Inferior parietal cortex (tissue), 1 donor: Measurements from ENCODE around the gene SLC5A6.
A peak's percentile ranks its signal among the peaks of the same experiment; 100 is the strongest.
"Not testable (repeated sequence)": the region's sequence is repeated elsewhere in the genome, so short reads cannot be mapped to it uniquely, and the experiment has no call there.

Experiments used
- DNase-seq: peaks from one replicate; pipeline ENCODE4 v3.0.0-alpha.2; 2016; ENCODE audit errors: extremely low spot score

Gene SLC5A6

DNA sequence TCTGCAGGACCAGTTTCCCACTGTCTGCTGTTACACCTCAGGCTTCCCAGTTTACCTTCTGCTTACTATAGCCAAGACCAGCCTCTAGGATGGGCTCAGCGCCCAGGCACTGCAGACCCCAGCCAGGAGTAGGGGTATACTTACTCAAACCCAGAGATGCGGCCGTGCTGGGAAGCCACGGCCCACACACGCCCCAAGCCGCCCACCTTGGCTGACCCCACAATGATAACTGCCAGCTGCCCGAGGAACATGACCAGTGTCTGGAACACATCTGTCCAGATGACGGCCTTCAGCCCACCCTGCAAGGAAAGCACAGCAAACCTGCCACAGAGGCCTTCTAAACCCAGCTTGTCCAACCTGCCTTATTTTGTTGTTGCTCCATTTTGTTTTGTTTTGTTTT is 6.9 kb downstream of the SLC5A6 start:
- DNase-seq, result no peak

- DNase-seq, result no peak
Observed at GRCh38 chr2:27204566-27204965, 7.5 kb downstream of the SLC5A6 start.

DNA sequence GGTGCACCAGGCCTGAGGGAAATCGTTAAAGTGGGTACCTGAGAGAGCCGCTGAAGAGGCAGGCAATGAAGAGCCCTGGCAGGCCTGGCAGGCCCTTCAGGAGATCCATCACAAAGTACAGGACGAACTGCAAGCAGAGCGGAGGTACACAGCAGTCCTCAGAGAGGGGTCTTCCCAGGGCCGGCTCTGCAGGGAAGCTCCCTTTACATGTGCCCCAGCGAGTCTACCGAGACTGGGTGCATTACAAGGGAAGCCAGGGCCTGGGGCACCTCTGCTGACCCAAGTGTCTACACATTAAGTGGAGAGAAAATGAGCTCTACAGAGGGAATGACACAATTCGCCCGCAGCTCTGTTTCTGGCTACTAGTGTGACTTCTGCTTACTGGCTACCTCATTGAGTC is 8.3 kb downstream of the SLC5A6 start:
- no peak for DNase-seq

DNA sequence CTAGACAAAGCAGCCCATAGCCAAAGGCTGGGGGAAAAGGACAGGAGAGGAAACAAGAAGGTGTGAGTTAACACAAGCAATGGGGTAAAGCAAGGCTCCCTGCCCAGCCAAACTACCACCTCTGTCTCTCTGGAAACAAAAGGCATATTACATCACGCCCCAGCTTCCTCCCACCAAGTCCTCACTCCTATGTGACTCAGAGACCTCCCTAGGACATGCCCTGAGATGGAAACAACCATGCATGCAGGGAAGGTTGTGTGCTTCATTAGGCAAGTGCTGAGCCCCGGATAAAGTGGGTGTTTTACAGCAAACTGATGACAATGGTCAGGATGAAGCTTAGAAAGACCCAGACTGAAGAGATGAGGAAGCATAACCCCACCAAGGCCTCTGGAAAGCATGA is 9.2 kb downstream of the SLC5A6 start:
- DNase-seq, result no peak

DNA sequence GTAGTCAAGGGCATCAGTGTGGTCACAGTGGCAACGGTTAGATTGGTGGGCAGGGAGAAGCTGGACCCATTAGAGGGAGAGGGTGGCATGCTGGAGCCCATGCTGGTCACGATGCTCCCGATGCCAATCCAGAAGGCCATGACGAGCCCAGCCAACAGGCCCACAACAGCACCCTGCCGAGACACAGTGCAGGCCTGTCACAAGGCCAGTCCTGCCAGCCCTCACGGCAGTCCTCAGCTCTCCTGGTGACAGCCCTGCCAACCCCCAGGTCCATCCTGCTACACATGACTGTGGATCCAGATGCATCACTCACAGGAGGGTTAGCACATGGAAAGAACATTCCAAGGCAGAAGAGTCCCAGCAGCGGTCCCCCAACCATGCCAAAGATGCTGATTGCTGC is 10.4 kb downstream of the SLC5A6 start:
- no peak for DNase-seq

DNA sequence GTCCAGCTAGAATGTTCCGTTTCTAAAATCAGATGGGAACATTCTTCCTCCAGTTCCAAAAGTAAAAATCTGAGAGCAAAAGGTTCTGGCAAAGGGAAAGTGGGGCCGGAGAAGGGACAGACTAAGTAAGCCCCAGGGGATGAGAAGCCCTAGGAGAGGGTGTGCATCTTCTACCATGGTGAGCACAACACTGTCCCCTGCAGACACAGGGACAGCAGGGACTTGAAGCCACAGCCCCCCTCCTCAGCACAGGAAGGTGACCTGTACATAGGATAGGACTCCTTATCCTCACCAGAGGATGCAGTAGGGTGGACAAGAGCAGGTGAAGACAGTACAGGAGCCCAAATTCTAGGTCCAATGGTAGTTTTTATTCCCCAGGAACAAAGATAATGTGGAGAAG is 12.8 kb downstream of the SLC5A6 start:
- DNase-seq, result no peak

GRCh38 chr2:27198627-27199026 is 13.4 kb downstream of the SLC5A6 start:
- no peak for DNase-seq

GRCh38 chr2:27198068-27198467 is 14.0 kb downstream of the SLC5A6 start:
- DNase-seq, result not testable (repeated sequence)

GRCh38 chr2:27195799-27196198 is 16.3 kb downstream of the SLC5A6 start:
- not testable (repeated sequence) for DNase-seq

DNA sequence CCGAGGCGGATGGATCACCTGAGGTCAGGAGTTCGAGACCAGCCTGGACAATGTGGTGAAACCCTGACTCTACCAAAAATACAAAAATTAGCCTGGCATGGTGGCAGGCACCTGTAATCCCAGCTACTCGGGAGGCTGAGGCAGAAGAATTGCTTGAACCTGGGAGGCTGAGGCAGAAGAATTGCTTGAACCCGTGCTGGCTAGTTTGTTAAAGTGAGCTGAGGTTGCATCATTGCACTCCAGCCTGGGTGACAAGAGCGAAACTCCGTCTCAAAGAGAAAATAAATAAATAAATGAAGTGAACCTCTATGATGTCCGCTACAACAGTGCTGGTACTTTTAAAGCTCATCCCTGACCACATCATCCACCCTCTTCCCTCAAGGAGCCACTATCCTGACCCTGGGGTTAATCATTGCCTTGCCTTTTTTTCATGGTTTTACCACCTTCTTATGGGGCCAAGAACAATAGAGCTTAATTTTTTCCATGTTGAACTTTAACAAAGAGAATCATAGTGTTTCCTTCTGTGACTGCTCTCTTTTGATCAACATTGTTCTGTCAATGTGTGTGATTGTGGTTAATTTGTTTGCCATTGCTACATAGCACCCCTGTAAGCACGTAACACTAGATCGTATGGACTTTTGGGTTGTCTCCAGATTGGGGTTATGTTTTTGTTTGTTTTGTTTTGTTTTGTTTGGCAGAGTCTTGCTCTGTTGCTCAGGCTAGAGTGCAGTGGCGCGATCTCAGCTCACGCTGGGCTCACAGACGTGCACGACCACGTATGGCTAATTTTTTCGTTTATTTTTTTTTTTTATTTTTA is 17.3 kb downstream of the SLC5A6 start:
- no peak for DNase-seq

DNA sequence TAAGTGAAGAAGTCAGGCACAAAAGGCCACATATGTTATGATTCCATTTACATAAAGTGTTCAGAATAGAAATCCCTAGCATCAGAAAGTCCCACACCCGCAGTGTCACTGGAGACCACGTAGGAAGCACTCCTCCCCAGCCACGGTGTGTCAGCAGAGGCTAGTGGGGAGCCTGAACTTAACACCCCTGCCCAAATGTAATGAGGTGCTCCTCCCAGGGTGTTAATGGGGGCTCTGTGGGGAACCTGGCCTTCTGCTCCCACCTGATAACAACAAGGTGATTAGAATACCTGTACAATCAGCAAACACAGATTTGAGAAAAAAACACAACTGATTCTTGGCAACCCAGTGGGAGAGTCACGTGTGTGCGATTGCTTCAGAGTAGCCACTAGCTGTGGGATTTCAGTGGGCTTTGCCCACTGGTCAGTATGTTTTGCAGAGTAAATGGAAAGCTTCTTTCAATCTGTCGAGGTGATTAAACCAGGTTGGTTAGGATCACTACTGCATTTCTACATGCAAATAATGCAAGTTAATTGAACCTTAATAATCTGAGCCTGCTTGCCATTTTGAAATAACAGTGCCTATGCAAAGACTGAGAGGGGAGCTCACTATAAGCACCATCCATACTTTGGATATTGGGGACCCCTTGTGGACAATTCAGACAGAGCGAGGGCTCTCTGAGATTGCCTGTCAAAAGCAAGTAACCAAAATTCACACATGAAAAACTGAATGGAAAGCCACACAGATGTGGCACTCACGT is 20.8 kb downstream of the SLC5A6 start:
- peak; percentile 78 for DNase-seq

DNA sequence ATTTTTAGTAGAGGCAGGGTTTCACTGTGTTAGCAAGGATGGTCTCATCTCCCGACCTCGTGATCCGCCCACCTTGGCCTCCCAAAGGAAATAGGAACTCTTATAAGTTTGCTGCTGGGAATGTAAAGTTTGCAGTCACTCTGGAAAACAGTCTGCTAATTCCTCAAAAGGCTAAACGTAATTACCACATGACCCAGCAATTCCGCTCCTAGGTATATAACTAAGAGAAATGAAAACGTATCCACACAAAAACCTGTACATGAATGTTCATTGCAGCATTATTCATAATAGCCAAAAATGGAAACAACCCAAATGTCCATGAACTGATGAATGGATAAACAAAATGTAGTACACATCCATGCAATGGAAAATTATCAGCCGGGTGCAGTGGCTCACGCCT is 22.1 kb downstream of the SLC5A6 start:
- no peak for DNase-seq

DNA sequence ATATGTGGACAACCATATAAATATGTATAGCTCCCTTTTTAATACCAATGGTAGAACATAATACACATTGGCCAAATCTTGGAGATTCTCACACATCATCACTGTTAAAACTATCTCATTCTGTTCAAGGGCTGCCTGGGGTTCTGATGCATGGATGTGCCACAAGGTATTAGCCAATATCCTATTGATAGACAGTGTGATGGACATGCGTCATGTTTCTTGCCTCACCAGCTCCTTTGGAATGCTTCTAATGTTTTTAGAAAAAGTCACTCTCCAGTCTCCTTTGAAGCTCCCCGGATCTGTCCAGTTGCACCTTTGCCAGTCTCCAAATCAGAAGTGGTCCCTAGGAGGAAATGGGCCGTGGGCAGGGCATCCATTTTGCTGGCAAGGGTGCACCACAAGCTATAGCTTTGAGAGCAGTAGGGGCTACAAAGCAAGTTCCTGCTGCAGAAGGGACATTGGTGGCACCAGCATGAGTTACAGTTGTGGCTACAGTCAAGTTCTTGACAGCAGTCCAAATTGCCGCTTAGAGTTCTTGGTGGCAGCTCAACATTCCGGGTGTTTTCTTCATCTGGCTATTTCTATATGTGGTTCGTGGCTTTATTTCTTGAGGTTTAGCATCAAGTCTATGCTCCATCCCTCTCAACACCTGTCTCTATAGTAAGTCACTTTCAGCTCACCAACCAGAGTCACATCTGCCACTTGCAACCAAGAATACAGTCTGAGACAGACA is 25.3 kb downstream of the SLC5A6 start:
- no peak for DNase-seq

- DNase-seq, result peak; percentile 27
Observed at GRCh38 chr2:27185331-27186026, 26.6 kb downstream of the SLC5A6 start.

DNA sequence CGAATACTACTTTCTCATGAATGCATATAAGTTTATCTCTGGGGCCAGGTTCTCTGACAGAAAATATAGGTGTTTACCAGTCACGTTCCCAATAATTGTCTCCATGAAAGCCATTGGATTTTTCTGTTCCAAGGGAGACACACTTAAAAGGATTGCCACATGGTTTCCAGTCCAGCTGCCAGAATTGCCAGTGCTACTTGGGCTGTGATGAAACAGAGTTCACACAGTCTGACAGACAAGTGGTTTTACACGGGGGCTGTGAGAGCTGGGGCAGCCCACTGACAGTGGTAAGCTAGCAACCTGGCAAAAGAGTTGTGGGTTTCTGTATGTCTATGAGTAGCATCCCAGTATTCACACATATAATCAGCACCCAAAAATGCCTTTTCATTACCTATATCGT is 28.0 kb downstream of the SLC5A6 start:
- no peak for DNase-seq

GRCh38 chr2:27182346-27182745 is 29.7 kb downstream of the SLC5A6 start:
- no peak for DNase-seq

DNA sequence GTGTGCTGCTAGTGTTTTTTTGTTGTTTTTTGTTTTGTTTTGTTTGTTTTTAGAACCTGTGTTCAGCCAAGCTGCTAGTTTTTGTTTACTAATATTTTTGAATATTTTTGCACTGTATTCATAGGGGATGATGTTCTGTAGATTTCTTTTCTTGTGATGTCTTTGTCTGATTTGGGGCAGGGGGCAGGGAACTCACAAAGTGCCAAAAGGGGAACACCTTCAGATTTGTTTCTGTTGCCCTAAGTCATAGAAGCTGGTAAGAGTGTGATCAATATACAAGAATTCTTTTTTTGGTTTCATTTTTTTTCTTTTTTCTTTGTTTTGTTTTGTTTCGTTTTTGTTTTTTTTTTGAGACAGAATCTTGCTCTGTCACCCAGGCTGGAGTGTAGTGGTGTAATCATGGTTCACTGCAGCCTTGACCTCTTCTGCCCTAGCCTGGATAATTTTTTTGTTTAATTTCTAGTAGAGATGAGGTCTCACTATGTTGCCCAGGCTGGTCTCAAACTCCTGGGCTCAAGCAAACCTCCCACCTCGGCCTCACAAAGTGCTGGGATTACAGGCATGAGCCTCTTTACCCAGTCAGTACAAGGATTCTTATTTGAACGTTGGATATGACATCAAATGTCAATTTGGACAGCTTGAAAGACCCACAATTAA is 32.6 kb downstream of the SLC5A6 start:
- no peak for DNase-seq

DNA sequence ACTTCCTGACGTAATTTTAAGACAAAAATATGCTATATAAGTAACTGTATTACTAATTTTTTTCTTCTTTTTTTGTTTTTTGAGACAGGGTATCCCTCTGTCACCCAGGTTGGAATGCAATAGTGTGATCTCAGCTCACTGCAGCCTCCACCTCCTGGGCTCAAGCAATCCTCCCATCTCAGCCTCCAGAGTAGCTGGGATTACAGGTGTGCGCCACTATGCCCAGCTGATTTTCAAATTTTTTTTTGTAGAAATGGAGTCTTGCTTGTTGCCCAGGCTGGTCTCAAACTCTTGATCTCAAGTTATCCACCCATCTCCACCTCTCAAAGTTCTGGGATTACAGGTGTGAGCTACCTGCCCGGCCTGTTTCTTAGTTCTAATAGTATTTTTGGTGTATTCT is 33.6 kb downstream of the SLC5A6 start:
- no peak for DNase-seq

- DNase-seq, result no peak
Observed at GRCh38 chr2:27177441-27178351, 34.4 kb downstream of the SLC5A6 start.

DNA sequence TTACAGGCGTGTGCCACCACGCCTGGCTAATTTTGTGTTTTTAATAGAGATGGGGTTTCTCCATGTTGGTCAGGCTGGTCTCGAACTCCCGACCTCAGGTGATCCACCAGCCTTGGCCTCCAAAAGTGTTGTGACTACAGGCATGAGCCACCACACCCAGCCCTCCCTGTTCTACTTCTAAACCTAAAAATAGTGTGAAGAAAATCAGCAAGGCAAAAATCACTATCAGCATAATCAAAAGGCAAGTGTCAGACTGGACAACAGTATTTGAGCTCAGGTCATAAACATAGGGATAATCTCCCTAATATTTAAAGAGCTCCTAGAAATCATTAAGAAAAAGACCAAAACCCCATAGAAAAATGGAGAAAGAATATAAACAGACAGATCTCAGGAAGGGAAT is 36.3 kb downstream of the SLC5A6 start:
- DNase-seq, result not testable (repeated sequence)
